B cell (primary cell): Measurements from ENCODE around the gene MBD3L5. TPM values are rescaled to one million over a fixed set of nuclear protein-coding genes. Genes with fewer than 3 reads are reported as not detected.

Experiments used
- ATAC-seq: fragments of 200-7000 bp; cut with Tn5 transposase; one replicate; pipeline ENCODE4 v1.10.0; 2021; ENCODE audit warnings: low read depth, mild to moderate bottlenecking, moderate number of reproducible peaks, moderate library complexity
- CTCF ChIA-PET: fragments of 350-600 bp; sonication (Branson Sonifier 250); formaldehyde crosslinking; loops from one replicate; lab custom pipeline; 2021; ENCODE audit warnings: antibody characterized with exemption, inconsistent platforms; lab: Charles Lee
- POLR2A ChIA-PET: fragments of 350-600 bp; sonication (Branson Sonifier 250); formaldehyde crosslinking; loops from one replicate; lab custom pipeline; 2021; ENCODE audit warnings: antibody characterized with exemption; lab: Charles Lee
- DNase-seq: peaks from one replicate; pipeline ENCODE4 v3.0.0; 2013
- H2AFZ ChIP-seq: 2 replicates; pipeline ENCODE4 v1.6.1; 2012; ENCODE audit warnings: mild to moderate bottlenecking, low read depth, low read length; ENCODE audit not compliant: insufficient read depth, poor library complexity, severe bottlenecking
- H3K27ac ChIP-seq, 2 donors: 1 replicate in 1 of 2; 2 replicates in 1 of 2; pipeline ENCODE4 v1.5.1; 2012 to 2013; ENCODE audit warnings: low read length in 2 of 2, mild to moderate bottlenecking in 2 of 2, moderate library complexity in 1 of 2
- H3K27me3 ChIP-seq, 4 experiments: fragments of 200-600 bp in 1 of 4; sonication (generic) in 1 of 4; replicated peaks in 1 of 4; 1 replicate in 2 of 4; 2 replicates in 2 of 4; pipeline versions ENCODE4 v1.6.1 to v1.7.0; 2013 to 2016; ENCODE audit warnings: low read length in 3 of 4, mild to moderate bottlenecking in 2 of 4, mixed read lengths in 1 of 4, moderate library complexity in 1 of 4; ENCODE audit not compliant: insufficient read depth in 4 of 4, control insufficient read depth in 3 of 4; ENCODE audit errors: control extremely low read depth in 1 of 4
- H3K36me3 ChIP-seq, 2 experiments: replicated peaks in 1 of 2; 1 replicate in 1 of 2; 2 replicates in 1 of 2; pipeline versions ENCODE4 v1.6.1 to v1.7.1; 2013; ENCODE audit warnings: low read length in 1 of 2; ENCODE audit not compliant: insufficient read depth in 2 of 2, control insufficient read depth in 1 of 2; ENCODE audit errors: control extremely low read depth in 1 of 2, extremely low read depth in 1 of 2
- H3K4me1 ChIP-seq, 2 donors: fragments of 200-600 bp in 1 of 2; sonication (generic) in 1 of 2; 1 replicate in 1 of 2; 2 replicates in 1 of 2; pipeline versions ENCODE4 v1.5.1 to v1.6.1; 2013 to 2017; ENCODE audit warnings: low read length in 2 of 2; ENCODE audit not compliant: control insufficient read depth in 2 of 2, insufficient read depth in 2 of 2
- H3K4me2 ChIP-seq: replicated peaks from 2 replicates; pipeline ENCODE3; 2012; ENCODE audit warnings: mild to moderate bottlenecking, low read depth, low read length; ENCODE audit not compliant: poor library complexity, severe bottlenecking
- H3K4me3 ChIP-seq, 5 experiments: fragments of 200-600 bp in 1 of 5; sonication (generic) in 1 of 5; 1 replicate in 3 of 5; 2 replicates in 2 of 5; pipeline versions ENCODE4 v1.5.1 to v1.7.0; 2011 to 2016; ENCODE audit warnings: low read length in 4 of 5, mild to moderate bottlenecking in 4 of 5, low read depth in 2 of 5, control low read depth in 1 of 5, moderate library complexity in 1 of 5; ENCODE audit not compliant: insufficient read depth in 1 of 5; ENCODE audit errors: control extremely low read depth in 1 of 5, extremely low read depth in 1 of 5
- H3K79me2 ChIP-seq: fragments of 200-600 bp; sonication (generic); one replicate; pipeline ENCODE4 v1.6.0; 2016; ENCODE audit warnings: low read length; ENCODE audit not compliant: control insufficient read depth, insufficient read depth
- H3K9ac ChIP-seq: fragments of 200-600 bp; sonication (generic); 2 replicates; pipeline ENCODE4 v1.6.1; 2017; ENCODE audit warnings: mild to moderate bottlenecking, low read length, moderate library complexity
- H3K9me3 ChIP-seq, 3 donors: one replicate each; pipeline versions ENCODE4 v1.6.1 to v1.7.1; 2013; ENCODE audit warnings: low read length in 2 of 3; ENCODE audit not compliant: control insufficient read depth in 2 of 3, insufficient read depth in 1 of 3; ENCODE audit errors: control extremely low read depth in 1 of 3
- H4K20me1 ChIP-seq: 2 replicates; pipeline ENCODE4 v1.6.0; 2012; ENCODE audit warnings: mild to moderate bottlenecking, low read length; ENCODE audit not compliant: insufficient read depth, control insufficient read depth, poor library complexity, severe bottlenecking
- H3K27ac Mint-ChIP-seq: one replicate; pipeline ENCODE4 v1.8.0; 2021; ENCODE audit warnings: mixed read lengths
- H3K27me3 Mint-ChIP-seq: one replicate; pipeline ENCODE4 v1.8.0; 2021; ENCODE audit warnings: mixed read lengths
- H3K4me1 Mint-ChIP-seq: one replicate; pipeline ENCODE4 v1.8.0; 2021; ENCODE audit warnings: mixed read lengths
- H3K4me3 Mint-ChIP-seq: one replicate; pipeline ENCODE4 v1.8.0; 2021; ENCODE audit warnings: mixed read lengths
- H3K9me3 Mint-ChIP-seq: one replicate; pipeline ENCODE4 v1.8.0; 2022; ENCODE audit warnings: mixed read lengths; ENCODE audit not compliant: insufficient read depth
- EZH2 ChIP-seq: IDR thresholded peaks from 2 replicates; pipeline ENCODE4 v1.6.1; 2012; ENCODE audit warnings: borderline replicate concordance, low read depth, mild to moderate bottlenecking, moderate library complexity, low read length; ENCODE audit not compliant: insufficient read depth, poor library complexity, severe bottlenecking
- WGBS: methylation state at CpG from one replicate; pipeline ENCODE4 v1.1.5; 2013; ENCODE audit warnings: missing lambda C conversion rate; ENCODE audit not compliant: insufficient coverage; 5-methylcytosine and 5-hydroxymethylcytosine counted together
- intact Hi-C: fragments of 100-400 bp; cut with micrococcal nuclease; formaldehyde crosslinking; loops from one replicate; pipeline ENCODE4 v1.10.0; 2022
- polyA plus RNA-seq: library from polyadenylated mRNA; depleted of rRNA; stranded (reverse); fragments of >200 nt; gene quantifications from 2 replicates; pipeline ENCODE4 v1.2.3, GENCODE V29; 2012
- total RNA-seq, 2 donors: library from RNA; stranded (reverse); fragments of 120-200 nt in 1 of 2; gene quantifications; 1 replicate in 1 of 2; 2 replicates in 1 of 2; pipeline versions ENCODE4 v1.2.3 to v1.2.4, GENCODE V29; 2013 to 2022
- TF ChIP-seq, protein P1 (sequence below): fragments of 200-600 bp; IDR thresholded peaks from one replicate; pipeline ENCODE4 v1.8.0; 2022; ENCODE audit warnings: antibody characterized with exemption, mild to moderate bottlenecking

Gene MBD3L5
- total and polyA plus RNA-seq, 2 donors (not counting 1 experiment from before 2014, with no cell fraction given): not detected

DNA sequence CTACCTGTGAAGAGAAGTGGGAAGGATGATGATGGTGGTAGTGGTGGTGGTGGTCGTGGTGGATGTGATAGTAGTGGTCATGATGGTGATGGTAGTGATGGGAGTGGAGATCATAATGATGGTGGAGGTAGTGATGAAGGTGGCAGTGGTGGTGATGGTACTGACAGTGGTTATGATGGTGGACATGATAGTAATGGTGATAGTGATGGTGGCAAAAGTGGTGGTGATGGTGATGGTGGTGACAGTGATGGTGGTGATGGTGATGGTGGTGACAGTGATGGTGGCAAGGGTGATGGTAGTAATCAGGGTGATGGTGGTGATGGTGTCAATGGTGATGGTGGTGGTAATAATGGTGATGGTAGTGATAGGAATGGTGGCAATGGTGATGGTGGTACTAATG lies 35.3 kb upstream of the MBD3L5 start:
- H3K4me3 Mint-ChIP-seq: no peak overlapping the region
- peaks cover 3% of the 10 kb centered on the region for H3K4me1 Mint-ChIP-seq
- CTCF ChIA-PET: no interaction called here
- H3K9ac ChIP-seq: no peak overlapping the region
- no peak overlapping the region for H2AFZ ChIP-seq
- no peak overlapping the region for H3K27ac Mint-ChIP-seq
- H3K4me1 ChIP-seq: no peaks in the 10 kb centered on the region
- TF ChIP-seq EZH2: no peak
- TF ChIP-seq, protein P1, sequence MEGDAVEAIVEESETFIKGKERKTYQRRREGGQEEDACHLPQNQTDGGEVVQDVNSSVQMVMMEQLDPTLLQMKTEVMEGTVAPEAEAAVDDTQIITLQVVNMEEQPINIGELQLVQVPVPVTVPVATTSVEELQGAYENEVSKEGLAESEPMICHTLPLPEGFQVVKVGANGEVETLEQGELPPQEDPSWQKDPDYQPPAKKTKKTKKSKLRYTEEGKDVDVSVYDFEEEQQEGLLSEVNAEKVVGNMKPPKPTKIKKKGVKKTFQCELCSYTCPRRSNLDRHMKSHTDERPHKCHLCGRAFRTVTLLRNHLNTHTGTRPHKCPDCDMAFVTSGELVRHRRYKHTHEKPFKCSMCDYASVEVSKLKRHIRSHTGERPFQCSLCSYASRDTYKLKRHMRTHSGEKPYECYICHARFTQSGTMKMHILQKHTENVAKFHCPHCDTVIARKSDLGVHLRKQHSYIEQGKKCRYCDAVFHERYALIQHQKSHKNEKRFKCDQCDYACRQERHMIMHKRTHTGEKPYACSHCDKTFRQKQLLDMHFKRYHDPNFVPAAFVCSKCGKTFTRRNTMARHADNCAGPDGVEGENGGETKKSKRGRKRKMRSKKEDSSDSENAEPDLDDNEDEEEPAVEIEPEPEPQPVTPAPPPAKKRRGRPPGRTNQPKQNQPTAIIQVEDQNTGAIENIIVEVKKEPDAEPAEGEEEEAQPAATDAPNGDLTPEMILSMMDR: no peak
- POLR2A ChIA-PET: no interaction called here
- intact Hi-C loops: no loop called here
- H3K4me3 ChIP-seq: no peak overlapping the region
- no peak overlapping the region for H3K27ac ChIP-seq
- no peaks in the 10 kb centered on the region for H3K79me2 ChIP-seq
- no peaks in the 10 kb centered on the region for H3K36me3 ChIP-seq
- no peak for DNase-seq
- 59% methylated on average over 1 of the region's 1 CpG for WGBS
- ATAC-seq: no peak
- peaks cover 9% of the 10 kb centered on the region for H3K27me3 Mint-ChIP-seq
- peaks cover 8% of the 10 kb centered on the region for H3K9me3 Mint-ChIP-seq
- H3K4me2 ChIP-seq: no peak overlapping the region
- H4K20me1 ChIP-seq: no peaks in the 10 kb centered on the region
- H3K9me3 ChIP-seq: peaks cover 0 to 3% (median 0%) of the 10 kb centered on the region in 3 donors
- H3K27me3 ChIP-seq: no peaks in the 10 kb centered on the region

DNA sequence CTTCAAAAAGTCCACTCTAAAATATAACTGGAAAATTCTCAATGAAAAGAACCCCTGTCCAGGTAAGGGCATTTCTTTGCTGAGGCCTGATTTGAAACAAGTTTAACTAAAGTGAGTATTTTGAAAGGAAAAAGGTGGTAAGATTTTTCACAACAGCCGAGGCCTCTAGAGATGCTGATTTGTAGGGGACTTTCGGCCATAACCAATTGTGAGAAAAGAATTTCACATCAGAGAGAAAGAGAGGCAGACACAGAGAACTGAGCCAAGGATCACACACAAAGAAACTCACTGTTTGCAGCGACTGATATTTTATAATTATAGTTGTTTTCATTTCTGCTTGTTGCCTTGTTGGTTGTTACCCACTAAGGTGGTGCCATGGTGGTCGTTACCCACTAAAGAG lies 33.6 kb upstream of the MBD3L5 start:
- TF ChIP-seq, protein P1: no peak
- no peak for TF ChIP-seq EZH2
- Histone ChIP-seq H3K79me2 (no peaks in the 10 kb centered on the region), H3K4me1 (no peaks in the 10 kb centered on the region), H3K9ac (no peak overlapping the region), H3K9me3 (peaks cover 0 to 3% (median 0%) of the 10 kb centered on the region in 3 donors), H3K4me2 (no peak overlapping the region), H4K20me1 (no peaks in the 10 kb centered on the region), H3K27me3 (no peaks in the 10 kb centered on the region), H3K36me3 (no peaks in the 10 kb centered on the region), H3K4me3 (no peak overlapping the region), H3K27ac (no peak overlapping the region), H2AFZ (no peak overlapping the region)
- no peak overlapping the region for H3K4me3 Mint-ChIP-seq
- POLR2A ChIA-PET: no interaction called here
- DNase-seq (no peak), ATAC-seq (no peak)
- H3K4me1 Mint-ChIP-seq: peaks cover 3% of the 10 kb centered on the region
- H3K9me3 Mint-ChIP-seq: peaks cover 8% of the 10 kb centered on the region
- peaks cover 4% of the 10 kb centered on the region for H3K27me3 Mint-ChIP-seq
- CTCF ChIA-PET: no interaction called here
- no peak overlapping the region for H3K27ac Mint-ChIP-seq
- intact Hi-C loops: no loop called here
- 92% methylated on average over 2 of the region's 4 CpGs for WGBS
